SK-N-MC (cell line): ENCODE data around the gene HEATR1.
"Not testable (repeated sequence)": the region's sequence is repeated elsewhere in the genome, so short reads cannot be mapped to it uniquely, and the experiment has no call there.

Experiments
- DNase-seq: peaks from one replicate; pipeline ENCODE4 v3.0.0-alpha.2; 2011; ENCODE audit warnings: low read depth, low spot score
- H3K27ac ChIP-seq: fragments of 200-600 bp; sonication (generic); 2 replicates; pipeline ENCODE4 v1.5.1; 2016; ENCODE audit warnings: mixed run types
- H3K36me3 ChIP-seq: fragments of 200-600 bp; sonication (generic); 2 replicates; pipeline ENCODE4 v1.6.1; 2017; ENCODE audit warnings: antibody characterized with exemption, low read length, mixed read lengths; ENCODE audit not compliant: insufficient read depth
- H3K4me3 ChIP-seq: fragments of 200-600 bp; sonication (generic); 2 replicates; pipeline ENCODE4 v1.5.1; 2016
- H3K9ac ChIP-seq: fragments of 200-600 bp; sonication (generic); 2 replicates; pipeline ENCODE4 v1.8.0; 2017; ENCODE audit warnings: mixed run types, mixed read lengths; ENCODE audit not compliant: insufficient read length
- H3K9me3 ChIP-seq: fragments of 200-600 bp; sonication (generic); 2 replicates; pipeline ENCODE4 v1.6.1; 2017; ENCODE audit warnings: low read depth, mild to moderate bottlenecking, antibody characterized with exemption, low read length, moderate library complexity, mixed read lengths
- EZH2 ChIP-seq: fragments of 200-600 bp; sonication (generic); IDR thresholded peaks from one replicate; pipeline ENCODE4 v1.6.1; 2017; ENCODE audit warnings: antibody characterized with exemption
- FOXP2 ChIP-seq: optimal IDR thresholded peaks from 2 replicates; pipeline ENCODE3; 2011; ENCODE audit warnings: mild to moderate bottlenecking, moderate library complexity; ENCODE audit not compliant: insufficient read depth; ENCODE audit errors: extremely low read length, control extremely low read depth
- POLR2AphosphoS5 ChIP-seq: IDR thresholded peaks from 2 replicates; pipeline ENCODE4 v1.6.1; 2012; ENCODE audit warnings: mild to moderate bottlenecking, low read depth, low read length, borderline replicate concordance

Gene HEATR1

GRCh38 chr1:236509647-236510401 lies 94.5 kb downstream of the HEATR1 start:
- no peak for TF ChIP-seq EZH2
- no peak for TF ChIP-seq POLR2AphosphoS5
- H3K27ac ChIP-seq: no peak overlapping the region
- no peaks in the 10 kb centered on the region for H3K9me3 ChIP-seq
- no peak overlapping the region for H3K9ac ChIP-seq
- H3K4me3 ChIP-seq: no peak overlapping the region
- no peaks in the 10 kb centered on the region for H3K36me3 ChIP-seq
- no peak for DNase-seq

GRCh38 chr1:236509203-236509602 lies 95.1 kb downstream of the HEATR1 start:
- no peak for DNase-seq
- peak overlapping the region; percentile 35; the same call in 1 of the 2 replicates for H3K27ac ChIP-seq
- H3K4me3 ChIP-seq: no peak overlapping the region
- H3K36me3 ChIP-seq: no peaks in the 10 kb centered on the region
- TF ChIP-seq EZH2 (no peak), POLR2AphosphoS5 (no peak), FOXP2 (no peak)
- no peaks in the 10 kb centered on the region for H3K9me3 ChIP-seq
- no peak overlapping the region for H3K9ac ChIP-seq

GRCh38 chr1:236508593-236509027 lies 95.7 kb downstream of the HEATR1 start:
- H3K4me3 ChIP-seq: no peak overlapping the region
- H3K36me3 ChIP-seq: no peaks in the 10 kb centered on the region
- no peak for DNase-seq
- H3K9me3 ChIP-seq: no peaks in the 10 kb centered on the region
- peak overlapping the region; percentile 35; the same call in 1 of the 2 replicates for H3K27ac ChIP-seq
- TF ChIP-seq POLR2AphosphoS5 (no peak), EZH2 (no peak), FOXP2 (no peak)
- no peak overlapping the region for H3K9ac ChIP-seq

- H3K36me3 ChIP-seq: no peaks in the 10 kb centered on the region
- H3K4me3 ChIP-seq: no peak overlapping the region
- DNase-seq: no peak
- no peaks in the 10 kb centered on the region for H3K9me3 ChIP-seq
- TF ChIP-seq POLR2AphosphoS5 (no peak), EZH2 (no peak), FOXP2 (no peak)
- H3K9ac ChIP-seq: no peak overlapping the region
- H3K27ac ChIP-seq: peak overlapping the region; percentile 84
These were observed 97.2 kb downstream of the HEATR1 start for GRCh38 chr1:236507022-236507700.

- DNase-seq, H3K36me3 ChIP-seq, H3K9me3 ChIP-seq: not testable (repeated sequence)
These were observed 100.0 kb downstream of the HEATR1 start for GRCh38 chr1:236504338-236504737.

GRCh38 chr1:236502972-236503639 lies 101.2 kb downstream of the HEATR1 start:
- TF ChIP-seq FOXP2 (peak; percentile 10), EZH2 (no peak)
- peak overlapping the region; percentile 79 for H3K27ac ChIP-seq
- no peak for DNase-seq
- peak overlapping the region; percentile 27 for H3K9ac ChIP-seq
- H3K4me3 ChIP-seq: peak overlapping the region; percentile 32; the same call in 1 of the 2 replicates
- no peaks in the 10 kb centered on the region for H3K36me3 ChIP-seq
- H3K9me3 ChIP-seq: no peaks in the 10 kb centered on the region

More at GRCh38 chr1:236504338-236504737, 100.0 kb downstream of the HEATR1 start:
- H3K27ac ChIP-seq: peak overlapping the region; percentile 46
- H3K9ac ChIP-seq, H3K4me3 ChIP-seq: not testable (repeated sequence)

GRCh38 chr1:236502579-236502971 lies 101.7 kb downstream of the HEATR1 start:
- TF ChIP-seq FOXP2 (no peak), POLR2AphosphoS5 (no peak), EZH2 (no peak)
- H3K27ac ChIP-seq: peak overlapping the region; percentile 79
- DNase-seq: no peak
- H3K4me3 ChIP-seq: peak overlapping the region; percentile 32; the same call in 1 of the 2 replicates
- H3K9ac ChIP-seq: peak overlapping the region; percentile 27
- no peaks in the 10 kb centered on the region for H3K9me3 ChIP-seq
- no peaks in the 10 kb centered on the region for H3K36me3 ChIP-seq

GRCh38 chr1:236501093-236501492 lies 103.2 kb downstream of the HEATR1 start:
- H3K36me3 ChIP-seq: no peaks in the 10 kb centered on the region
- no peak overlapping the region for H3K9ac ChIP-seq
- H3K9me3 ChIP-seq: no peaks in the 10 kb centered on the region
- no peak for DNase-seq
- H3K4me3 ChIP-seq: no peak overlapping the region
- no peak for TF ChIP-seq FOXP2
- TF ChIP-seq EZH2: no peak
- H3K27ac ChIP-seq: no peak overlapping the region
